LHCN-M2 (cell line): ENCODE measurements around the gene RC3H1. TPM values are rescaled to one million over a fixed set of nuclear protein-coding genes. Genes with fewer than 3 reads are reported as not detected.
"Not testable (repeated sequence)": the region's sequence is repeated elsewhere in the genome, so short reads cannot be mapped to it uniquely, and the experiment has no call there.

Source experiments
- DNase-seq: peaks from one replicate; pipeline ENCODE4 v3.0.0-alpha.2; 2012; ENCODE audit warnings: low read depth
- polyA plus RNA-seq: library from polyadenylated mRNA; unstranded; fragments of >200 nt; gene quantifications from one replicate; pipeline ENCODE4 v1.2.1, GENCODE V29; 2012; ENCODE audit warnings: missing spikeins
- total RNA-seq: library from RNA; depleted of rRNA; stranded (reverse); fragments of >200 nt; gene quantifications from 2 replicates; pipeline ENCODE4 v1.2.3, GENCODE V29; 2014; rRNA removed

RC3H1 gene, protein sequence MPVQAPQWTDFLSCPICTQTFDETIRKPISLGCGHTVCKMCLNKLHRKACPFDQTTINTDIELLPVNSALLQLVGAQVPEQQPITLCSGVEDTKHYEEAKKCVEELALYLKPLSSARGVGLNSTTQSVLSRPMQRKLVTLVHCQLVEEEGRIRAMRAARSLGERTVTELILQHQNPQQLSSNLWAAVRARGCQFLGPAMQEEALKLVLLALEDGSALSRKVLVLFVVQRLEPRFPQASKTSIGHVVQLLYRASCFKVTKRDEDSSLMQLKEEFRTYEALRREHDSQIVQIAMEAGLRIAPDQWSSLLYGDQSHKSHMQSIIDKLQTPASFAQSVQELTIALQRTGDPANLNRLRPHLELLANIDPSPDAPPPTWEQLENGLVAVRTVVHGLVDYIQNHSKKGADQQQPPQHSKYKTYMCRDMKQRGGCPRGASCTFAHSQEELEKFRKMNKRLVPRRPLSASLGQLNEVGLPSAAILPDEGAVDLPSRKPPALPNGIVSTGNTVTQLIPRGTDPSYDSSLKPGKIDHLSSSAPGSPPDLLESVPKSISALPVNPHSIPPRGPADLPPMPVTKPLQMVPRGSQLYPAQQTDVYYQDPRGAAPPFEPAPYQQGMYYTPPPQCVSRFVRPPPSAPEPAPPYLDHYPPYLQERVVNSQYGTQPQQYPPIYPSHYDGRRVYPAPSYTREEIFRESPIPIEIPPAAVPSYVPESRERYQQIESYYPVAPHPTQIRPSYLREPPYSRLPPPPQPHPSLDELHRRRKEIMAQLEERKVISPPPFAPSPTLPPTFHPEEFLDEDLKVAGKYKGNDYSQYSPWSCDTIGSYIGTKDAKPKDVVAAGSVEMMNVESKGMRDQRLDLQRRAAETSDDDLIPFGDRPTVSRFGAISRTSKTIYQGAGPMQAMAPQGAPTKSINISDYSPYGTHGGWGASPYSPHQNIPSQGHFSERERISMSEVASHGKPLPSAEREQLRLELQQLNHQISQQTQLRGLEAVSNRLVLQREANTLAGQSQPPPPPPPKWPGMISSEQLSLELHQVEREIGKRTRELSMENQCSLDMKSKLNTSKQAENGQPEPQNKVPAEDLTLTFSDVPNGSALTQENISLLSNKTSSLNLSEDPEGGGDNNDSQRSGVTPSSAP
- total RNA-seq: 12.4 and 13.4 TPM in 2 replicates
- polyA plus RNA-seq: 2.4 TPM

- peak; percentile 81 for DNase-seq
Measured at GRCh38 chr1:174022080-174022975, at the start of gene RC3H1. TSS of gene RC3H1 (minus strand) at chr1:174022357. CDS start at chr1:173992985, 29,372 bp downstream.

DNA sequence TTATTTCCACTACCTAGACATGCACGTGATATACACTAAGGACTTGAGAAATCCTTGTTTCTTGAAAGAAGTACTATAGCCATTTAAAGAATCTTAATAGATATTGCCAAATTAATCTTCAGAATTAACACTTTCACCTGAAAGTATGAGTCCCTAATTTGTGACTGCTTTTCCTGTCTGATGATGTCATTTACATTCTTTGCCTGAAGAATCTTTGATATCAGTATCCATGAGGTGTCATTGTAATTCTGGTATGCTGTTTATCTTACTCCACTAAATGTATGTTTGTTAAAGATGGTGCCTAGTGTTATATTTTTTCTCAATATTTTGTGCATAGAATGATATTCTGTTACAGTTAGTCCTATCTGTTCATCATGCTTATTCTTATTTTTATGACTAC lies 48.5 kb upstream of the RC3H1 start:
- no peak for DNase-seq

GRCh38 chr1:174068000-174068399 lies 45.8 kb upstream of the RC3H1 start:
- peak; percentile 75 for DNase-seq

- peak; percentile 31 for DNase-seq
Measured at GRCh38 chr1:174060090-174060489, 37.9 kb upstream of the RC3H1 start.

DNA sequence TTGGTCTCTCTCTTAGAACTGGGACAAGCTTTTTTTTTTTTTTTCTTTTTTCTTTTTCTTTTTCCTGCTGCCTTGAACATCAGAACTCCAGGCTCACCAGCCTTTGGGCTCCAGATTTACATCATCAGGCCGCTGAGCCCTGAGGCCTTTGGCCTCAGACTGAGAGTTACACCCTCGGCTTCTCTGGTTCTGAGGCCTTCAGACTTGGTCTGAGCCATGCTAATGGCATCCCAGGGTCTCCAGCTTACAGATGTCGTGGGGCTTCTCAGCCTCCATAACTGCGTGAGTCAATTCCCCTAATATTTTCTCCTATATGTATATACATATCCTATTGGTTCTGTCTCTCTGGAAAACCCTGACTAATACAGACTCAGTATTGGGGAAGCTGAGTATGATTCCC lies 36.5 kb upstream of the RC3H1 start:
- DNase-seq: no peak

DNA sequence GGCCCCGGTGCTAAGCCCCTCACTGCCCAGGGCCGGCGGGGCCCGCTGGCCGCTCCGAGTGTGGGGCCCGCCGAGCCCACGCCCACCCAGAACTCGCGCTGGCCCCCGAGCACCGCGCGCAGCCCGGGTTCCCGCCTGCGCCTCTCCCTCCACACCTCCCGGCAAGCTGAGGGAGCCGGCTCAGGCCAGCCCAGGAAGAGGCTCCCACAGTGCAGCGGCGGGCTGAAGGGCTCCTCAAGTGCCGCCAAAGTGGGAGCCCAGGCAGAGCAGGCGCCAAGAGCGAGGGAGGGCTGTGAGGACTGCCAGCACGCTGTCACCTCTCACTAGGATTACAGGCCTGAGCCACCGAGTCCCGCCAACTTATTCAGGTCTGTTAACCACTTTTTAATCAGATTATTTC lies 34.5 kb upstream of the RC3H1 start:
- not testable (repeated sequence) for DNase-seq

DNA sequence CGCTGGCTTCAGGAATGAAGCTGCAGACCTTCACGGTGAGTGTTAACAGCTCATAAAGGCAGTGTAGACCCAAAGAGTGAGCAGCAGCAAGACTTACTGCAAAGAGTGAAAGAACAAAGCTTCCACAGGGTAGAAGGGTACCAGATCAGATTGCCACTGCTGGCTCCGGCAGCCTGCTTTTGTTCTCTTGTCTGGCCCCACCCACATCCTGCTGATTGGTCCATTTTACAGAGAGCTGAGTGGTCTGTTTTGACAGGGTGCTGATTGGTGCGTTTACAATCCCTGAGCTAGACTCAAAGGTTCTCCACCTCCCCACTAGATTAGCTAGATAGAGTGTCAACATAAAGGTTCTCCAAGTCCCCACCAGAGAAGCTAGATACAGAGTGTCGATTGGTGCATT lies 33.6 kb upstream of the RC3H1 start:
- not testable (repeated sequence) for DNase-seq

- no peak for DNase-seq
Measured at GRCh38 chr1:174053826-174054225, 31.7 kb upstream of the RC3H1 start.

DNA sequence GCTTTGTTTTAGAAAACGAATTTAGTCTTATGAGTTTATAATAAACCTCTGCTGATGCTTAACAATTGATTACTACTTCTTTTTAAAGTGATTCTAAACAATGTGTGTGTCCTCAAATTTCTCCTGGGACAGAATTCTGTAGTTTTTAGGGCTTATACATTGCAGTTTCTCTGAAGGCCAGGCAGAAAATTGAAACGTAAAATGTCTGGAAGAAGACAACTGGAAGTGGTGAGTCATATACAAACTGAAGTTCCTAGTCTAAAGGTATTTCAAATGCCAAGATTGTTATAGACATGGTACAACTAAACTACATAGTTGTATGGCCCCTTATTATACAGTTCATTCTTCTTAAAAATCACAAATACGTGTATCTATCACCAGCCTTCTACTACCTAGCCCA lies 30.5 kb upstream of the RC3H1 start:
- DNase-seq: peak; percentile 36

DNA sequence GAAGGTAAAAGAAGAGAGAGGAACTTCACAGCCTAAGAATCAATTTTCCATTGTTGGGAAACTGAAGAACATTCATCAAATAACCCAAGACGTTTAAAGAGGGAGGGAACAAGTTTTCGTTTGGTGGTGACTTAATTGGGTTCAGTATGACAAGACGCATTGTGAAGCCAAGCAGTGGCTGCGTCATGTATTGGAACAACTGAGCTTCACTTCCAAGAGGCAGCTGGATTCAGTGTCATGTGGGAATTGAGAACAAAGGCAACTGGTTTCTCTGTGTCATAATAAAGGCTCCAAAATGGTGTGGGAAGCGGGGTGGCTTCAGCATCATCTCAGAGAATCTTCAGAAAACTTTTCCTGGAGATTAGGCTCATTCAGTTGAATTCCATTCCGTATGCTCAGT lies 29.8 kb upstream of the RC3H1 start:
- peak; percentile 44 for DNase-seq

DNA sequence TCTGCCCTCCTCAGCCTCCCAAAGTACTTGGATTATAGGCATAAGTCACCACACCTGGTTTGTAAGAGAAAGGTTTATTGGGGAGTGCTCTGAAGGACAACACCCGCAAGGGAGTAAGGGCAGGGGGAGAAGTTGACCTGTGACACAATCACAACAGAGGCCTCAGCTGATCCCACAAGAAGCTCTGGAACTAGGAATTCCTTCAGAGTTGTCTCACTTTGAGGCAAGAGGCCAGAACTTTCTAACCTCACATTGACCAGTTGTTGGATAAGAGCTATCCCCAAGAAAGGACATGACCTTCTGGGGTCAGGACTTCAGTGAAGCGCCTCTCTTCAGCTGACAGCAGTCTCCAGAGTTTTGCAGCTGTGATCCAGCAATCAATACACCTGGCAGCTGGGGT lies 27.4 kb upstream of the RC3H1 start:
- peak; percentile 39 for DNase-seq

GRCh38 chr1:174044418-174045222 lies 22.5 kb upstream of the RC3H1 start:
- no peak for DNase-seq

DNA sequence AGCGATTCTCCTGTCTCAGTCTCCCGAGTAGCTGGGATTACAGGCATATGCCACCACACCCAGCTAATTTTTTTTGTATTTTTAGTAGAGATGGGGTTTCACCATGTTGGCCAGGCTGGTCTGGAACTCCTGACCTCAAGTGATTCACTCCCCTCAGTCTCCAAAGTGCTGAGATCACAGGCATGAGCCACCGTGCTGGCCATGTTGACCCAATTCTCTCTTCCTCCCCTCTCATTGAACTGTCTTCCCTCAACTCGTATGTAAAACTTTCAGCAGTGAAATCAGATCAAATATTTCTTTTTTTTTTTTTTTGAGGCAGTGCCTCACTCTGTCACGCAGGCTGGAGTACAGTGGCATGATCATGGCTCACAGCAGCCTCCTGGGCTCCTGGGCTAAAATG lies 20.4 kb upstream of the RC3H1 start:
- DNase-seq: peak; percentile 44

GRCh38 chr1:174041369-174041768 lies 19.2 kb upstream of the RC3H1 start:
- DNase-seq: no peak

DNA sequence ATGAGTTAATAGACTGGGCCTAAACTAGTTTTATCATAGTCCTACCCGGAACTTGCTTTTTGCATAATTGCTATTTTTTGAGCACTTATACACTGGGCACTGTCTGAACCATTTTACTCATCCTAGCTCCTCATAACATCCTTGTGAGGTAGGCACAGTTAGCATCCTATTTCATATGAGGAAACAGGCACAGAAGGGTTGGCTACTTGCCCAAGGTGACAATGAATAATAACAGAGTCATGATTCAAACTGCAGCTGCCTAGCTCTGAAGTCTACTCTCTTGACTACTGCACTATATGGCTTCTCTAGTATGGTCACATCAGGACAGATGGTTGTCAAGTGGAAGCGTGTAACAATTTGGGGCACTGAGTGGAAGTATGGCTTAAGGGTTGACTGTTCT lies 18.2 kb upstream of the RC3H1 start:
- peak; percentile 97 for DNase-seq

- DNase-seq: peak; percentile 54
Measured at GRCh38 chr1:174039027-174039426, 16.9 kb upstream of the RC3H1 start.

- DNase-seq: no peak
Measured at GRCh38 chr1:174036798-174037197, 14.6 kb upstream of the RC3H1 start.

- DNase-seq: no peak
Measured at GRCh38 chr1:174036204-174036603, 14.0 kb upstream of the RC3H1 start.

DNA sequence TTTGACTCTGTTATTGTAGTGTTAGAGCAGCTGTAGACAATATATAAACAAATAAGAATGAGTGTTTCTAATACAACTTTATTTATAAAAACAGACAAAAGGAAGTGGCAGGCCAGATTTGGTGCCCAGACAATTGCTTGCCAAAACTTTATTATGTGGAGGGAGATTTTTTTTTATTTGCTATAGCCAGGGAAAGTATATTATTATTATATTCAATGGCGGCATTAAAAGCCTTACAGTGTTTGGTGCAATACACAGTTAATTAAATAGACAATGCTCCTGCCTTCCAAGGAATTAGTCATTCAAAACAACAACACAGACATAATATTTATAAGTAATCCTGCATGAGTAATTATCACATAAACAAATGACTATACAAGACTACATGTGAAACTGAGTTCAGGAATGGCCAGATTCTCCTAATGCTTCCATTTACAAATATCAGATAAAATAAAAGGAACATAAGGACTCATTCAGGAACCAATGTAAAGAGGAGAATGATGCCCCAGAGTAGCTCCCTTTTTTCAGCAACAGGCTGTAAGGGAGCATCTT lies 10.6 kb upstream of the RC3H1 start:
- DNase-seq: no peak

DNA sequence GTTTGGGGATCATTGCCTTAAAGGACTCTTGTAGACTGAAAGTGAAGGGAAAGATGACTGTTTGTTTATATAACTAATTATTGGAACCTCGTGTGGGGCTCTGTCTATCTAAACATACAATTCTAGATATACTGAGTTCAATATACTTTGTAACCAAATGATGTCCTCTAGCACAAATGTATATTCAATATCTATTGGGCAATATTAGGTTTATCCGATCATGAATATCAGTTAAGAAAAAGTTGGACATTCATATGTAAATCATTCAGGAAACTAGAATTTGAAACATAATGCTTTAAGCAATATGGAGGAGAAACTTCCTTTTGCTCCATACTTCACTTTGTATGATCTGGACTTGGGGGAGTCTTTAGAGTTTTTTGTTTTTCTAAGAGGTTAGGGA lies 8.9 kb upstream of the RC3H1 start:
- DNase-seq: no peak
